ENCODE measurements around the gene GRK4. TPM values are rescaled to one million over a fixed set of nuclear protein-coding genes. Genes with fewer than 3 reads are reported as not detected.

The GRK4 gene
- total RNA-seq, 2 donors from 2014 or later: 6.9 to 9.9 TPM

DNA sequence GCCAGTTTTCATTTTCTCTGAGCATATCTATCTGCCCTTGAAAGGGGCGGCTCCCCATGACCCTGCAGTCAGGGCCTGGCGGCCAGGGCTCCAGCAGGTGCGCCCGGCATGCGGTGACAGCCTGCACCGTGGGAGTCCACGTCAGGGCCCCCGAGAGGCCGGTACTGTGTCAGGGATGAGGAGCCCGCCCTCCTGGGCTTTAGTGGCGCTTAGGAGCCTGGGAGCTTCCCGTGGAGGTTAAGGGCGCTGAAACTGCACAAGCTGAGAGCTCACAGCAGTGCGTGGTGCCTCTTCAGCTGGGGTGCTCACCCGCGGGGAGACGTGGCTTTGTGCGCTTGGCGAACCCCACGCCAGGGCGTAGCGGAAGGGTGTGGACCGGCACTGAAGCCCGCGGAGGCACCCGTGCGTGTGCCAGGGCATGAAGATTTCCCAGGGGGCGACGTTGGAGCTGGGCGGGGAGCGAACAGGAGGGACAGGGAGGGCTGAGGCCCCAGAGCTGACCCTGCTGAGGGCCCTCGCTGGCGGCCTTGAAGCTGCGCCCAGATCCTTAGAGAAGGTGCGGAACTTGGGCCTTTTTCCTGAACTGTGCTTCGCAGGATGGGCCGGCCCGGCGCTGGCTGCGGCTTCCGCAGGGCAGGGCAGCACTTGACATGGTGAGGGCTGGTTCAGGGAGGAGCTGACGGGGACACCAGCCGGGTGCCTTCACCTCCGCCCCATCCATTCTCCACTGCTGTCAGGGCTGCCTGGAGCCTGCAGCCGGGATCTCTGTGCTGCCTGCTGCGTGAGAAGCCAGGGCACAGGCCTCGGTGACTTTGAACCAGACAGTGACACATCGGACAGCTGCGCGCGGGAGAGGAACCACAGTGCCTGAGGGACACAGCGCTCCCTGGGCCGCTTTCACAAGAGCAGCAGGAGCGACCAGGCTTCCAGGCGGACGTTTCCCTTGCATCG is 78.1 kb downstream of the GRK4 start:
- DNase-seq (ENCODE audit: low spot score): no peak
- Histone ChIP-seq H3K4me3 (peak overlapping the region; percentile 71), H3K27me3 (replicated peaks; ENCODE audit: insufficient read depth) (peaks cover 3% of the 10 kb centered on the region), H3K27ac (peak overlapping the region in 1 of 2 donors; percentile 60), H3K36me3 (no peaks in the 10 kb centered on the region), H3K9me3 (no peaks in the 10 kb centered on the region), H3K4me1 (ENCODE audit: control insufficient read depth in 1 of 2, low read depth in 2 of 2) (peaks cover 6 to 33% of the 10 kb centered on the region in 2 donors)
- TF ChIP-seq, protein P1, sequence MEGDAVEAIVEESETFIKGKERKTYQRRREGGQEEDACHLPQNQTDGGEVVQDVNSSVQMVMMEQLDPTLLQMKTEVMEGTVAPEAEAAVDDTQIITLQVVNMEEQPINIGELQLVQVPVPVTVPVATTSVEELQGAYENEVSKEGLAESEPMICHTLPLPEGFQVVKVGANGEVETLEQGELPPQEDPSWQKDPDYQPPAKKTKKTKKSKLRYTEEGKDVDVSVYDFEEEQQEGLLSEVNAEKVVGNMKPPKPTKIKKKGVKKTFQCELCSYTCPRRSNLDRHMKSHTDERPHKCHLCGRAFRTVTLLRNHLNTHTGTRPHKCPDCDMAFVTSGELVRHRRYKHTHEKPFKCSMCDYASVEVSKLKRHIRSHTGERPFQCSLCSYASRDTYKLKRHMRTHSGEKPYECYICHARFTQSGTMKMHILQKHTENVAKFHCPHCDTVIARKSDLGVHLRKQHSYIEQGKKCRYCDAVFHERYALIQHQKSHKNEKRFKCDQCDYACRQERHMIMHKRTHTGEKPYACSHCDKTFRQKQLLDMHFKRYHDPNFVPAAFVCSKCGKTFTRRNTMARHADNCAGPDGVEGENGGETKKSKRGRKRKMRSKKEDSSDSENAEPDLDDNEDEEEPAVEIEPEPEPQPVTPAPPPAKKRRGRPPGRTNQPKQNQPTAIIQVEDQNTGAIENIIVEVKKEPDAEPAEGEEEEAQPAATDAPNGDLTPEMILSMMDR (IDR thresholded peaks at IDR 0.05): no peak
- no peak for ATAC-seq (ENCODE audit: insufficient number of reproducible peaks, low FRiP score, low read depth)

DNA sequence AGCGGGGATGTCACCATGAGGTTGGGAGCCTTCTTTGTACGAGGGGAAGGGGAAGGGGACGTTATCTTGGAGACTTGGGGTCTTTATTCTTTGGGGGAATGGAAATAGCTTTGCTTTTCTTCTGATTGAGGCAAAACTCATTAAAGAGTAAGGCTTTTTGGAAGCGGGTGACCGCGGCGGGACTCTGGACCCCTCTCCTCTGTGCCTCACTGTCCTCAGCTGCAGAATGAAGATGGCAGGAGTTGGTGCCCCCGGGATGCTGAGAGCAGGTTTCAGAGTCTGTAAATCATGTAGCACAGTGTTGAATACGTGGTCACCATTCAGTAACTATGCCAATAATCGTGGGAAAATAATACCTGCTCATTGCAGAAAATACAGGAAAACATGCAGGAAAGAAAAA is 78.9 kb downstream of the GRK4 start:
- Histone ChIP-seq H3K9me3 (no peaks in the 10 kb centered on the region), H3K36me3 (no peaks in the 10 kb centered on the region), H3K27ac (peak overlapping the region in 1 of 2 donors; percentile 60), H3K4me1 (ENCODE audit: control insufficient read depth in 1 of 2, low read depth in 2 of 2) (peaks cover 6 to 33% of the 10 kb centered on the region in 2 donors), H3K27me3 (replicated peaks; ENCODE audit: insufficient read depth) (peaks cover 3% of the 10 kb centered on the region), H3K4me3 (peak overlapping the region; percentile 71)
- no peak for DNase-seq (ENCODE audit: low spot score)
- TF ChIP-seq, protein P1 (IDR thresholded peaks at IDR 0.05): no peak
- ATAC-seq (ENCODE audit: insufficient number of reproducible peaks, low FRiP score, low read depth): no peak

DNA sequence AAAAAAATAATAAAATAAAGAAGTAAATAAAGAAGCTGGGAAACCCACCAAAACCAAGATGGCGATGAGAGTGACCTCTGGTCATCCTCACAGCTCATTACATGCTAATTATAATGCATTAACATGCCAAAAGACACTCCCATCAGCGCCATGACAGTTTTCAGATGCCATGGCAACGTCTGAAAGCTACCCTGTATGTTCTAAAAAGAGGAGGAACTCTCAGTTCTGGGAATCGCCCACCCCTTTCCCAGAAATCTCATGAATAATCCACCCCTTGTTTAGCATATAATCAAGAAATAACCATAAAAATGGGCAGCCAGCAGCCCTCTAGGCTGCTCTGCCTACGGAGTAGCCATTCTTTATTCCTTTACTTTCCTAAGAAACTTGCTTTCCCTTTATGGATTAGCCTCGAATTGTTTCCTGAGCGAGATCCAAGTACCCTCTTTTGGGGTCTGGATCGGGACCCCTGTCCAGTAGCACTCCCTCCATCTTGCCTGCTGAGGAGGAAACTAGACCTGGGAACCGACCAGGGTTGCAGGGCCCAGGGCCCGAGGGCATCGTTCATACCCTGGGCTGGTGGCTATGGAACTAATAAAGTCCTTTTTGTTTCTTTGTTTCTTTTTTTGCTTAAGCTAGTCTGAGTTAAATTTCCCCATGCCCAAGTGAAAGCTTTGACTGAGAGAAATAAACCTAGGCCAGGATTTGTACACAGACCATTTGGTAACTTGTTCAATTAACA is 80.1 kb downstream of the GRK4 start:
- no peaks in the 10 kb centered on the region for H3K9me3 ChIP-seq
- H3K4me1 ChIP-seq (ENCODE audit: control insufficient read depth in 1 of 2, low read depth in 2 of 2): peaks cover 3 to 28% of the 10 kb centered on the region in 2 donors
- no peaks in the 10 kb centered on the region for H3K36me3 ChIP-seq
- H3K27me3 ChIP-seq (replicated peaks; ENCODE audit: insufficient read depth): peaks cover 3% of the 10 kb centered on the region
- ATAC-seq (ENCODE audit: insufficient number of reproducible peaks, low FRiP score, low read depth) (no peak), DNase-seq (ENCODE audit: low spot score) (no peak)
- no peak overlapping the region for H3K4me3 ChIP-seq
- no peak overlapping the region for H3K27ac ChIP-seq
- TF ChIP-seq, protein P1 (IDR thresholded peaks at IDR 0.05): no peak

DNA sequence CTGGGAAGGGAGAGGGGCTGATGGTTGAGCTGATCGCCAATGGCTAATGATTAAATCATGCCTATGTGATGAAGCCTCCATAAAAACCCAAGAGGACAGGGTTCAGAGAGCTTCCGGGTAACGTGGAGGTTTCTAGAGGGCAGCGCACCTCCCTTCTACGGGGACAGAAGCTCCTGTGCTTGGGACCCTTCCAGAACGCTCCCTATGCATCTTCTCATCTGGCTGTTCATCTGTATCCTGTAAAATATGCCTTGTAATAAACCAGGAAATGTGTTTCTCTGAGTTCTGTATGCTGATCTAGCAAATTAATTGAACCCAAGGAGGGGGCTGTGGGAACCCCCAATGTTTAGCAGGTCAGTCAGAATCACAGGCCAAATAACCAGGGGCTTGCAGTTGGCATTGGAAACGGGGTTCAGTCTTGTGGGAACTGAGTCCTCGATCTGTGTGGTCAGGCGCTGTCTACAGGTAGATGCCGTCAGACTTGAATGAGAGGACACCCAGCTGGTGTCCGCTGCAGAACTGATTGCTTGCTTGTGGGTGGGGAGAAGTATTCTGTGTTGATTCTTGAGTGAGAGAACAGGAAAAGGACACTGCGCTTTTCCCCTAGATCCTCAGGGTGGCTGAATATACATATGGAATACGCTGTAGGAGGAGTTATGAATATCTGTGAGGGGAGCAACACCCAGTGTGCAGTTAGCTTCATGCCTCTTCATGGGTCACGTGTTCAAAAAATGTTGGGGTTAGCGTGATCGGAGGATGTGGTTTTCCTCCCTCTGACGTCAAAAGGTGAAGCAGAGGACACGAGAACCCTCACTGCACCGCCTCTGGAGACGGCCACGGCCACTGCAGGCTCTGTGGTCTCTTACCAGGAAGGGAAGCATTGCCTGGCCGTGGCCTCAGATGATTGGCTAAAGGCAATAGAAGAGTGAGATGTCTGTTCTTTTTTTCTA is 81.8 kb downstream of the GRK4 start:
- Histone ChIP-seq H3K4me1 (ENCODE audit: control insufficient read depth in 1 of 2, low read depth in 2 of 2) (peaks cover 3 to 24% of the 10 kb centered on the region in 2 donors), H3K27me3 (replicated peaks; ENCODE audit: insufficient read depth) (peaks cover 3% of the 10 kb centered on the region), H3K36me3 (no peaks in the 10 kb centered on the region), H3K27ac (no peak overlapping the region), H3K4me3 (no peak overlapping the region), H3K9me3 (no peaks in the 10 kb centered on the region)
- ATAC-seq (ENCODE audit: insufficient number of reproducible peaks, low FRiP score, low read depth) (no peak), DNase-seq (ENCODE audit: low spot score) (no peak)
- TF ChIP-seq, protein P1 (IDR thresholded peaks at IDR 0.05): no peak

Measured in thoracic aorta (tissue), 2 donors.